ENCODE results near the gene SSR4.
"Not testable (repeated sequence)": the region's sequence is repeated elsewhere in the genome, so short reads cannot be mapped to it uniquely, and the experiment has no call there.

Gene SSR4

DNA sequence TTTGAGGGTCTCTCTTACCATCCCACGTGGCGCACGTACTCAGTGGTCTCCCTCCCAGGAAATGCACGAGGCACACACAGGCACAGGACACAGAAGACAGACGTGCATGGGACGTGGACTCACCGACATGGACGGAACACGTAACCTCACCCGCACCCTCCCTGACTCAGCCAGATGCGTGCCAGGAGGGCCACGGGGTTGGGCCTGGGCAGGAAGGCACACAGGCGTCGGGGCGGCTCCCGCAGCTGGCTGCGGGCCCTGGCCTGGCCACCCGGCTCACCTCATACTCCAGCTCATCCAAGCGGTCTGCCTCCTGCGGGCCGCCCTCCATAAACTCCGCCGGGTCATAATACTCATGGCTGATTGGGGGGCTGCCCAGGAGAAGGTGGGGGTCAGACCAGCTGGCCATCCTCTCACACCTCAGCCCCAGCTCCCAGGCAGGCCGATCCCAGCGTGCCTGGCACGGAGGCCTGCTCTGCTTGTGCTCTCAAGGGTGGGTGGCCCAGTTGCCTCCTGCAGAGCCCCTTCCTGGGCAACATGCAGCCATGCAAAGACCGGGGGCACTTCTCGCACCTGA lies 12.6 kb downstream of the SSR4 start:
- DNase-seq (ENCODE audit: low read depth), result no peak

DNA sequence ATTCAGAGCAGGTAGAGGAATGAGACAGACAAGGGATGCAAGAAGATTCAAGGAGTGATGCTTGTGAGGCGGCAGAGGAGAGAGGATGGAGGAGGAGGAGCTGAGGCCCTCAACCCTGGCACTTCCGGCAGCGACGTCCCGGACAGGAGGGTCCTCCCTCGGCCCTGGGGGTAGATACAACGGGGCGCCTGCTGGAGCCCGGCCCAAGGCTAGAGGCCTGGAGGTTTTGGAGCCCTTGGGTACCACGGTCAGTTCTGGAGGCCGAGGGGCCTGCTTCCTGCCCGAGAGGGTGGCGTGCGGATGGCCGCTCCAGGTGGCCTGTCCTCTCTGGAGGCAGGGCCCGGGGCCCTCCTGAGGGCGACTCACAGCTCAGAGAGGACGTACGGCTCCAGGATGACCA lies 13.5 kb downstream of the SSR4 start:
- no peak for DNase-seq (ENCODE audit: low read depth)

DNA sequence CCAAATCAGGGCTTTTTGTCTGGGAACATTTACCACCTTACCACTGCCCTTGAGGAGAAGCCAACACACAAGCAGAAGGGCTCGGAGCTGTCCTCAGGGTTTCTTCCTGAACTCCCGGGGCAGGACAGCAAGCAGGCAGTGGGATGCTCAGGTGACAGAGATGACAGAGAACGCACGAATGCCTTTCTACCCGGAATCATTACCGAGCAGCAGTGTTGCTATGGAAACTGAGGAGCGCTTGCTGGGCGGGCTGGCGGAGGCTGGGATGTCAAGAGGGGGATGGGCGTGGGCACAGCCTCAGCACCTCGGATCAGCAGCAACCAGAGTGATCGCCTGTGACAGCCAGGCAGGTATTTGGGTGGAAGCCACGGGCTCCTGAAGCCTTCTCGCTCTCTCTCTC lies 17.8 kb downstream of the SSR4 start:
- DNase-seq (ENCODE audit: low read depth), result no peak

DNA sequence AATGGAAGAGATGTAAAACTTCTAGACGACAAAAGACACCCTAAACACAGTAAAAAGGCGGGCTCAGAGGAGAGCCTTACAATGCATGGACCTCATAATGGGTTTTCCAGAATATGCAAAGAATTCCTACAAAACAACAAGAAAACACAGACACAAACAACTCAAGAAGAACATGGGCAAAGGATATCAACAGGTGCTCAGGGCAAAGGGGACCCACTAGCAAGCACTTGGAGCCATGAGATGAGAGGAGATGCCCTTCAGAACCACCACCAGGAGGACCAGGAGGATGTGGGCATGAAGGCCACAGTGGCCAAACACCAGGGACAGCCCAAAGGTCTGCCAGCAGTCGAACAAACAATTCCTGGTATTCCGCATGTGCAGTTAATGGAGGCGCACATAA lies 18.7 kb downstream of the SSR4 start:
- no peak for DNase-seq (ENCODE audit: low read depth)

DNA sequence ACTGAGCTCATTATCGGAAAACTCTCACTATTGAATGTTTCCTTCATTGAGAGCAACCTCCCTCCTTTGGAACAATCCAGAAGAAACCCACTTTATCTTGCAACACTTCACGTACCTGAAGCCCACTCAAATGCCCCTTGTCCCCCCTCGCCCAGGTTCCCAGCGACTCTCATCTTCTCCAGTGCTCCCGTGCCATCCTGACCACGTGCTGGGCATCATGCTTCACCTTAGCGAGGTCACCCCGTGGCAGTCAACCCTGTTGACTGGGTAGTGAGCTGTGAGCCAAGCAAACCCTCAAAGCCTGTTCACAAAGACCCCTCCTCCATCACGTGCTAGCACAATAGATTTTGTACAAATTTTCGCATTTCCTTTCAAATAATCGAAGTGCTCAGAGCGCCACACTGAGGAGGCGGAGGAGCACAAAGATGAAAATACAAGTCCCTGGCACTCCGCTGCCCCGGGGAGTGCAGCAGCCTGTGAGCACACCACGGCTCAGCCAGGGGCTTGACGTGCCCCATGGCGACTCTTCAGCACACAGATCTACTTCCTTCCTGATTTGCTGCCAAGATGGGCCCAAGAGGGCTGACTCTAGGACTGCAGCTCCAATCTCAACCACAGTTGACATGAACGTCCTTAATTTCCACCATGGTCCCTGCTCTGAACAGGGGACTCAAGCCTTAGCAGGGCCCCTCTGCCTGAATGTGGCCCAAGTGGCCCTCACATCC lies 20.3 kb downstream of the SSR4 start:
- no peak for DNase-seq (ENCODE audit: low read depth)

DNA sequence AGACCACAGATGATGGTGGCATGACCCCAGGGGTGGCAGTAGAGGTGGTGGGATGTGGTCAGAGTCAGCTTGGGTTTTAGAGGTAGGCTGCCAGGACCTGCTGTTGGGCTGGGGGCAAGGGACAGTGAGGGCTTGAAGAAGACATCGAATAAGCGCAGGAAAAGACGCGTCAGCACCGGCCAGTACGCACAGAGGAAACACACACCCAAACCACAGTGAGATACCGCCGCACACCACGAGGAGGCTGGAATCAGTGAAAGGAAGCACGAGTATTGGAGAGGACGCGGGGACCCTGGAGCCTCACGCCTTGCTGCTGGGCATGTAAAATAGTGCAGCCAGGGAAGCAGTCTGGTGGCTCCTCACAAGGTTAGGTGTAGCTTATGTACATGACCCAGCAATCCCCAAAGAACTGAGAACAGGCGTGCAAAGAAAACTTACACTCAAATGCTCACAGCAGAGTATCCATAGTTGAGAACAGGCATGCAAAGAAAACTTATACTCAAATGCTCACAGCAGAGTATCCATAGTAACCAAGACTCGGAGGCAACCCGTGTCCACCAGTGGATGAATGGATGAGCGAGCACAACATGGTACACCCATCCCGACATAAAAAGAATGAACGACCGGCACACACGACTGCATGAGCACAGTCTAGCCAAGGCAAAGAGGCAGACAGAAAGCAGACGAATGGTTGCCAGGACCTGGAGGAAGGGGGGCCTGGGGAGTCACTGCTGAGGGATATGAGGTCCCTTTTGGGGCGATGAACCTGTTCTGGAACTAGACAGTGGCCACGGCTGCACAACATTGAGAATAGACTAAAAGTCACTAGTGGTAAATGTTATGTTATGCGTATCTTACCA lies 22.6 kb downstream of the SSR4 start:
- DNase-seq (ENCODE audit: low read depth), result no peak

DNA sequence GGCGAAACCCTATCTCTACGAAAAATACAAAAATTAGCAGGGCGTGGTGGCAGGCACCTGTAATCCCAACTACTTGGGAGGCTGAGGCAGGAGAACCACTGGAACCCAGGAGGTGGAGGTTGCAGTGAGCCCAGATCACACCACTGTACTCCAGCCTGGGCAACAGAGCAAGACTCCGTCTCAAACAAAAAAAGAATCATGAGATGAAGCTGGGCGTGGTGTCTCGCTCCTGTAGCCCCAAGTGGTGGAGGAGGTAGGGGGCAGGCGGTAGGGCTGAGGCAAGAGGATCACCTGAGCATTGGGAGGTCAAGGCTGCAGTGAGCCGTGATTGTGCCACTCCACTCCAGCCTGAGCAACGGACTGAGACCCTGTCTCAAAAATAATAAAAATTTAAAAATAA lies 23.6 kb downstream of the SSR4 start:
- DNase-seq (ENCODE audit: low read depth), result not testable (repeated sequence)

DNA sequence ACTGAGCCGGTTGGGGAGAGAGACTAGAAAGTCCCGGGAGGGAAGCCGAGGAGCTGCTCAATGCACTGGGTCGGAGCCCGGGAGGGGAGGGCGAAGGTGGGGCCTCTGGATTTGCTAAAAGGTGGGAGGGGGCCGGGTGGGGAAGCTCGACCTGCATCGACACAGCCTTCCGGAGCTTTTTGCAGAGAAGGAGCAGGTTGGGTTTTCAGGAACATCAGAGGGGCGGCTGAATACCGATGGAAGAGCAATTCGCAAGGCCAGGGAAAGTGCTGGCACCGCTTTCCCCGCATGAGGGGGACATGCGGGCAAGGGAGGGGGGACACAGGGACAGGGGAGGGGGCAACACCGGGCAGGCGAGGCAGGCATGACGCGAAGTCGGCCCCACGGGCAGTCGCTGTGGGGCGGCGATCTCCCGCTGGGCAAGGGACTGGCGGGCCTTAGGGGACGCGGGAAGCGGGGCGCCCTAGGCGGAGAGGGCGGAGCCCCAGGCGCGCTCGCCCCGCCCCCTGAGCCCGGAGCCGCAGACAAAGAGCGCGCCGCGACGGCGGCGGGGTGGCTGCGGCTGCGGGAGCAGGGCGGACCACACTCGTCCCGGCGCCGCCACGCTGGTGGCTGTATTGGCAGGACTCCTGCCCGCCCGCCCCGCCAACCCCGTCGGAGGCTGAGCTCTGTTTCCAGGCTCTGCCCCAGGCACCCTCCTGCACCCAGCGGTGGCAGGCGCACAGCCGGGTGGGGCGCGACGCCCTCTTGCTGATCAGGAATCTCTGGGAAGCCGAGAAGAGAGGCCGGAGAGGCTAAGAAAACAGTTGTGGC lies 24.3 kb downstream of the SSR4 start:
- DNase-seq (ENCODE audit: low read depth), result no peak

DNA sequence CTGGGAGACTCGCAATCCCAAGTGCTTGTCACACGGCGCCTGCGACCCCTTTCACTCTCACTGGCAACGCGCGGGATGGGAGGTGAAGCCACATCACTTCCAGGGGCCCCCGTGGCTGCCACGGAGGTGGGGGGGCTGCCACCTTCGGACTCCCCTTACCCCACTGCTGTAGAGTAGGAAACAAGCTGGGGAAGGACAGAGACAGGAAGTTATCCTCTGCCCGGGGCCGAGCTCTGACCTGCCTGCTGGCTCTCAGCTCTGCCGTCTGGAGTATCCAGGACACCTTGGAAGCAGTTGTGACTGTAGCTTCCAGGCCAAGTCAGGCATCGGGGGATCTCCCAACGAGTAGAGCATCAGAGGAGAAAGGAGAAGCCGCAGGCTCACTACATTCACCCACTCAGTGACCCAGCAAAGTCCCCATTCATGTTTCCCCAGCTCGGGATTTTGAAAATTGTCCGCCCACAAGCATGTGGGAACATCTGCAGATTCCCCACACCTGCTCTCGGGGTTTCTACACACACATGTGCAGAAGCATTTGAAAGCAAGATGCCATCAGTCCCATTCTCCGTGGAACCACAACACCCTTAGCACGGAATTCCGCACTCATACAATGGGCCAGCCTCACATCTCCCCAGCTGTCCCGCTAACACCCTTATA lies 25.0 kb downstream of the SSR4 start:
- DNase-seq (ENCODE audit: low read depth), result no peak

DNA sequence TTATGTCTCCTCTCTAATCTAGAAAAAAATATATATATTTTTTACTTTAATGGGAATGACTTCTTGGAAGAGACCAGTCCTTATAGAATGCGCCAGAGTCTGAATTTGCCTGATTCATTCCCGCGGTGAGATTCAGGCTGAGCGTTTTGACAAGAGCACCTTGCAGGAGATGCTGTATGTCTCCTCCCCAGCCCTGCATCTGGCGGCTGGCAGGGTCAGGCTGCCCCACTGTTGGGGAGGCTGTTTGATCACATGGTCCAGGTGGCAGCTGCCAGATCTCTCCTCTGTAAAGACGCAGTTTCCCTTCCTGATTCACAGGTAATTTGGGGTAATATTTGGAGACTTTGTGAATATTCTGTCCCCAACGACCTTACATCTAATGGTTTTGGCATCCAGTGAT lies 26.1 kb downstream of the SSR4 start:
- DNase-seq (ENCODE audit: low read depth), result no peak

DNA sequence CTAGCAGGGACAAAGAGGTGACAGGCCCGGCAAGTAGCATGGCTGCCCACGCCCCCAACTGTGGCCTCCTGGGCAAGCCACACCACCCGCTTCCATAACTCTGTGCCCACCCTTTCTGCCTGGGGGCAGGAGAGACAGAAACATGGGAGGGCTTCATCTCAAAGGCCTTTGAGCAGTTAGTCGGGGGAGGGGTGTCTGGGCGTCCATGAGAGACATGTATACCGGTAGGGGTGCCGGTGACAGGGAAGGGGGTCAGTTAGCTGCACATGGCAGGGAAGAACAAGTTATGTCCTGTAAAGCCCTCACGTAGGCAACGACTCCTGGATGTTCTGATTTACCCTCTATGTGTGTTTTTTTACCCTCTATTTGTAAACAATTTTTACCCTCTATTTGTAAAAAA lies 26.6 kb downstream of the SSR4 start:
- no peak for DNase-seq (ENCODE audit: low read depth)

DNA sequence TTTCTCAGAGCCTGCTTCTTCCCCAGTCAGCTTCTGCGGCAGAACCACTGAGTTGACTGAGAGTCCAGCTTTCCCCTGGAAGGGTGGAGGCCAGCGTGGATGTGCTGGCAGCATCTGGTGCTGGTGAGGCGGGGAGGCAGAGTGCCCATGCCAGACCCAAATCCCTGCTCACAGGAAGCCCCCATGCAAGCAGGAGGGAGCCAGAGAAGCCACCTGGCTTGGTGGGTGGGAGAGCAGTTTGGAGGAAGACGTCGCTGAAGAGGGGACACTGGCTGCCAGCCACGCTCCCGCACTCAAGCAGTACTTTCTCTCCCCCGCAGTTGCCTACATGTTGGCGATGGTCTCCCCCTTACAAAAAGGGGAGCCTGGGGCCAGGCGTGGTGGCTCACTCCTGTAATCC lies 29.9 kb downstream of the SSR4 start:
- DNase-seq (ENCODE audit: low read depth), result no peak

DNA sequence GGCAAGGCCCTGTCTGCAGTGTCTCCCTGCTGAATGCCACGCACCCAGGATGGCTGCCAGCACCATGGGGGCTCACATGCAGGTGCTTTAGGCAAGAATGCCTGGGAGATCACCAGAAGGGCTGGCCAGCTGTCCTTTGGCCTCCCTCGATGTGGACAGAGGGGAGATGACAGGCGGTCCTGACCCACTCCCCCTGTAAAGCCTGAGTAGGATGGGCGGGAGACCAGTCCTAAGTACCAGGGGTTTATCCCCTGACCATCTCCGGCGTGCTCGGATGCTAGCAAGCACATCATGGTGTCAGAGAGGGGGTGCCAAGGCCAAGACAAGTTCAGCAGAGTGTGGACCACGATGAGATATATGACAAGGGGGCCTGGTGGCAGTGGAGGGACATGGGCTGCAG lies 30.6 kb downstream of the SSR4 start:
- DNase-seq (ENCODE audit: low read depth), result no peak

DNA sequence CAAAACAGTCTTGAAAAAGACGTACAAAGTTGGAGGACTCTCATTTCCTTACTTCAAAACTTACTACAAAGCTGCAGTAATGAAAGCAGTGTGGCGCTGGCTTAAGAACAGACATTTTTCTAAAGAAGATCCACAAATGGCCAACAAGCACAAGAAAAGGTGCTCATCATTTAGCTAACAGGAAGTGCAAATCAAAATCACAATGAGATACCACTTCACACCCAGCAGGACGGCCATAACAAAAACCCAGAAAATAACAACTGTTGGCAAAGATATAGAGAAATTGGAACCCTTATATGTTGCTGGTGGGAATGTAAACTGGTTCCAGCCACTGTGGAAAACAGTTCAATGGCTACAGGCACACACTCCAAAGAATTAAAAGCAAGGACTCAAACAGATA lies 32.5 kb downstream of the SSR4 start:
- DNase-seq (ENCODE audit: low read depth), result no peak

DNA sequence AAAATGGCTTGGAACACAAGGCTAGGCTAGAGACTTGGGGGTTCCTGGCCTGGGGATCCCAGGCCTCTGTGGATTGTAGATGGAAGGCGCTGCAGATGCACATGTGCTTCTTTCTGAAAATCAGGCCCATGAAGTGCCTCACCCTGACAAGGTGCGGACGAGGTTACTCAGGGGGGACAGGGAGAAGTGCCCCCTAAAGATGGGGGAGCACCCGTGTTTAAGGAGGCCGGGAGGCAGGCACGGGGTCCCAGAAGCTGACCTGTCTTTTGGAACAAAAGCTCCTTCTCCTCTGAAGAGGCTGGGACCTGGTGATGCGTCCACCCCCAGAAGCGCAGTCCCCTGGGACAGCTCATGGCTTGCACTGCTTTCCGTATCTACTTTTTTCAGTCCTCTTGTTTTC lies 33.4 kb downstream of the SSR4 start:
- no peak for DNase-seq (ENCODE audit: low read depth)

DNA sequence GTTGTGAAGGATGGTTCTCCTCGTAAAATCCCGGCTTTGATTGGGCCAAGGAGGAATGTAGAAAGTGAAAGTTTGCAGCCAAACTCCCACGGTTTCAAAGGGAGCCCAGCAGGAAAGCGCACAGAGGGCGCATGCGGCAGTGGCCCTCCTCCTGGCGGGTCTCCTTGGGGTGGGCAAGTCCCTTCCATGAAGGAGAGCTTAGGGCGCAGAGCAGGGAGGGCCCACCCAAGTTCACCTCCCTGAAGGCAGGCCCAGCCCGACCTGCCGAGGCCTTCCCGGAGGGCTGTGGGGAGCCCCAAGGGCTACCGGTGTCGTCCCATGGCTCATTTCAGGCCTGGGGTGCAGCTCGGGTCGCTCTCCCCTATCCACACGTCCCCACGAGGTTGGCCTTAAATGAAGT lies 33.8 kb downstream of the SSR4 start:
- DNase-seq (ENCODE audit: low read depth), result no peak

DNA sequence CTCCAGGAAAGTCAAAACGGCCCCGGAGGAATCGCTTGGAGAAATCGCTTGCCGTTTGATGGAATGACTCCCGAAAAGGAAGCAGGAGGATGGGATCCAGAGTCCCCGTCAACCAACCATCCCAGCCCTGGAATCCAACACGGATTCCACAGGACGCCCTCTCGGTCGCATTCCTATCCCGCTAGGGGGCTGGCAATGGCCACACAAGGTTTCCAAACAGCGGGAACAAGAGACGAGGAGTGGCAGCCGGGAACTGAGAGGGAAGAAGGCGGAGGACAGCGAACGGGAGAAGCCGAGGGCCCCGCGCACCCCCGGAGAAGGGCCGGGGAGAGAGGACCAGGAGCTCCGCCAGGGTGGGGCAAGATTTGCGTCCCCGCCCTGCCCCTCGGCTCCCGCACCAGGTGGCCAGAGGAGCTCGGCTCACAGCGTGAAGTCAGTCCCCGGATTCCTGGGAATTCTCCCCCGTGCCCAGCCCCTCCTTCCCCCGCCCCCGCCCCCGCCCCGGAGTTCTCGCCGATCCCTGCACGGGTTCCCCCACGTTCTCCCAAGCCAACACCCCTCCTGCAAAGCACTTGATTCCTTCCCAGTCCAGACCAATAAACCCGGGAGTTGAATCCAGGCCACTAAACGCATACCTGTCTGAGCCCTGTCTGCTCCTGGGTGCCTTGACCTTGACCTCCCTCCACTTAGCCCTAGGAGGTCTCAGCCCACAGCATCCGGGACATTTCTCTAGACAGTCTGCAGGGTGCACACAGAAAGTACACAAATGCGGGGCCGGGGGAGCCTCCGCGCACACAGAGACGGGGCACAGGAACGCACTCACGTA lies 34.5 kb downstream of the SSR4 start:
- DNase-seq (ENCODE audit: low read depth), result no peak

DNA sequence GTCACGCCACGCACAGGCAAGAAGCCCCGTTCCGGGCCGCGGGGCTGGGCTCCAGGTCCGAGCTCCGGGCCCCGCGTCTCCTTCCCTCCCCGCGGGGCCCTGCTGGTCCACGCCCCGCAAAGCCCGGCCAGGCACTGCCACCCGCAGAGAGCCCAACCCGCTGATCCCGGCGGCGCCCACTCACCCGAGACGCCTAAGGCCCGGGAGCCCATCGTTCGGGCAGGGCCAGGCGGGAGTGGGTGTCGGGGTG lies 35.0 kb downstream of the SSR4 start:
- no peak for DNase-seq (ENCODE audit: low read depth)

DNA sequence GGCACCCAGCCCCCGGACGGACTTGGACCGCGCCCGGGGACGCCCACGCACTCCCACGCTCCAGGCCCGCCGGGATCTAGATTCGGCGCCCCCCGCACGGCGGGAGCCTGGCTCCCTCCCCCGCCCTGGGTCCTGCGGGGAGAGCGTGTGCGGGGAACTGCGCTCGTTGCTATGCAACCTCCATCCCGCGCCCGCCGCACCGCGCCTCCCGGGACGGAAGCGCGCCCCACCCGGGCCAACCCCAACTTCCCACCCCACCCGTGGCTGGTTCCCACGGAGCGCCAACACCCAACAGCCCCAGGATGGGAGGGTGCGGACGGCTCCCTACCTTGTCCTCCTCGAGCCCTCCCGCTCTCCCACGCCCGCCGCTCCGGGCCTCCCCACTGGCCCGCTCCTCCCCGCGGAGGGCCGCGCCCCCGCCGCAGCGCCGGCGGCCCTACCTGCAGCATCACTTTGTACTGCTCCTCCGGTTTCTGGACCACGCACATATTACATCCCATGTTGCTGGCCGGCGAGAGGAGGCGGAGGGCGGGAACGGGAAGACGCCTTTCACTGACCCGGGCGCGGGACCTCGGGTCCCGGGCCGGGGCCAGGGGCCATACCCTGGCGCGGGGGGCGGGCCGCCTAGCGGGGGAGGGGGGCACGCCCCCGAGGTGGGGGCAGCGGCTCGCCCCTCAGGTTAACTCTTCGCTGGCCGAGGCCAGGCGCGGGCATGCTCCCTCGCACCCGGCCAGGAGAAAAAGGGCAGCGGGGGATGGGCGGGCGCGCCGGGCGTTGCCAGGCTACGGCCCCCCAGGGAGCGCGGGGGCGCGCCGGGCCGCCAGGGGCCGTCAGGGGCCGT lies 35.6 kb downstream of the SSR4 start, which contains the start of gene PDZD4:
Gene PDZD4 (minus strand): TSS at position 746 of the 841 bp plus-strand sequence. CDS start 246 bp downstream, at position 500.
- no peak for DNase-seq (ENCODE audit: low read depth)

Data from GM04504 (cell line).